Panc1 (cell line): ENCODE measurements around the gene CLCN1. TPM values are rescaled to one million over a fixed set of nuclear protein-coding genes. Genes with fewer than 3 reads are reported as not detected.

Source experiments
- ATAC-seq: fragments of 200-7000 bp; cut with Tn5 transposase; 2 replicates; pipeline ENCODE4 v1.9.1; 2020; ENCODE audit warnings: mild to moderate bottlenecking, moderate library complexity
- BruUV-seq: library from RNA; stranded (reverse); fragments of 400-500 nt; replicated peaks from 2 replicates; lab custom pipeline; 2021; lab: Mats Ljungman, UMichigan
- CTCF ChIA-PET: fragments of 300-600 bp; sonication (Branson Sonifier 250); formaldehyde crosslinking; loops from one replicate; lab custom pipeline; 2022; ENCODE audit warnings: antibody characterized with exemption; lab: Charles Lee
- POLR2A ChIA-PET: fragments of 300-600 bp; sonication (Branson Sonifier 250); formaldehyde crosslinking; loops from one replicate; lab custom pipeline; 2022; ENCODE audit warnings: antibody characterized with exemption; lab: Charles Lee
- DNase-seq: peaks from one replicate; pipeline ENCODE4 v3.0.0-alpha.2; 2010; ENCODE audit warnings: low read depth, low spot score
- H3K27ac ChIP-seq: 2 replicates; pipeline ENCODE4 v1.5.1; 2011; ENCODE audit warnings: mild to moderate bottlenecking, low read length, inconsistent platforms
- H3K27me3 ChIP-seq: fragments of 200-500 bp; sonication (Bioruptor generic); 2 replicates; pipeline ENCODE4 v1.6.0; 2014; ENCODE audit warnings: low read length, inconsistent platforms; ENCODE audit not compliant: control insufficient read depth, insufficient read depth
- H3K36me3 ChIP-seq: fragments of 200-500 bp; sonication (Bioruptor generic); 2 replicates; pipeline ENCODE4 v1.5.1; 2014; ENCODE audit warnings: inconsistent platforms, mild to moderate bottlenecking, low read length, moderate library complexity; ENCODE audit not compliant: control insufficient read depth, insufficient read depth
- H3K4me1 ChIP-seq: 2 replicates; pipeline ENCODE4 v1.5.1; 2011; ENCODE audit warnings: inconsistent platforms, mild to moderate bottlenecking, low read length, moderate library complexity; ENCODE audit not compliant: control insufficient read depth, insufficient read depth
- H3K4me3 ChIP-seq, 2 experiments: 2 replicates each; pipeline ENCODE4 v1.5.1; 2011 to 2012; ENCODE audit warnings: low read depth in 2 of 2, low read length in 2 of 2, mild to moderate bottlenecking in 2 of 2, inconsistent platforms in 1 of 2, moderate library complexity in 1 of 2
- H3K9me3 ChIP-seq: fragments of 200-500 bp; sonication (Bioruptor generic); 2 replicates; pipeline ENCODE4 v1.5.1; 2014; ENCODE audit warnings: low read depth, mild to moderate bottlenecking, inconsistent platforms, low read length, moderate library complexity; ENCODE audit not compliant: control insufficient read depth, insufficient read depth
- POLR2AphosphoS5 ChIP-seq: IDR thresholded peaks from 2 replicates; pipeline ENCODE4 v1.6.1; 2012; ENCODE audit warnings: mild to moderate bottlenecking, low read depth, low read length, moderate library complexity
- SIN3A ChIP-seq: IDR thresholded peaks from 2 replicates; pipeline ENCODE4 v1.6.1; 2012; ENCODE audit warnings: low read depth, mild to moderate bottlenecking, low read length, moderate library complexity, borderline replicate concordance; ENCODE audit not compliant: insufficient read depth
- TCF7L2 ChIP-seq: IDR thresholded peaks from 2 replicates; pipeline ENCODE4 v1.6.1; 2011; ENCODE audit warnings: mild to moderate bottlenecking, low read depth, low read length, inconsistent platforms
- in situ Hi-C: cut with HindIII; loops from 2 replicates; pipeline ENCODE4 v1.10.0; 2016; ENCODE audit warnings: low sequenced_read_pairs, low pct_unique_long_range_greater_than_20kb
- intact Hi-C: fragments of 100-400 bp; cut with micrococcal nuclease; formaldehyde crosslinking; loops from one replicate; pipeline ENCODE4 v1.10.0; 2022; ENCODE audit not compliant: unreplicated experiment
- total RNA-seq: library from RNA; stranded (reverse); gene quantifications from one replicate; pipeline ENCODE4 v1.2.1, GENCODE V29; 2021; ENCODE audit not compliant: unreplicated experiment
- TF ChIP-seq, protein P1 (sequence below), 2 experiments: IDR thresholded peaks; 2 replicates each; pipeline ENCODE4 v1.6.1; 2011 to 2012; ENCODE audit warnings: low read depth in 2 of 2, control low read depth in 1 of 2, low read length in 1 of 2, mild to moderate bottlenecking in 1 of 2, moderate library complexity in 1 of 2; ENCODE audit not compliant: insufficient read depth in 1 of 2
- TF ChIP-seq, protein P2 (sequence below): fragments of 450-650 bp; IDR thresholded peaks from 2 replicates; pipeline ENCODE4 v1.5.1; 2017; ENCODE audit warnings: mild to moderate bottlenecking

CLCN1 gene
- total RNA-seq, 1 experiment from 2014 or later = 0.15 TPM

DNA sequence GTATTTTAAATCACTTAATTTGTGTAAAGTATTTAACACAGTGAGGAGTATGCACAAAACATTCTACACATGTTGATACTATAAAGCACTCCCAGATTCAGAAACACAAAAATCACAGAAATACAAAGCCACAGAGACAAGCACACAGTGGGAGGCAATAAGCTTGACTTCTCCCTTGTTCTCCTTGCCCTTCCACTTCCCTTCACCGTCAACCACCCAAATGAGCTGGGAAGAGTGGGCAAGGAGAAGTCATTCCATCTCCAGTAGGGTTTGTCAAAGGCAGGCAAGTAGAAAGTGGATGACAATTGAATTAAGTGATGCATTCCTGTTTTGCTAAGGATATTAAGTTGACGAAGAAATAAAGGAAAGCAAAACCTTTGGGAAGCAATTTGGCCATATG lies 35.3 kb upstream of the CLCN1 start:
- ChIA-PET CTCF (no interaction called here), POLR2A (no interaction called here)
- in situ Hi-C loops = no loop called here
- intact Hi-C loops = no loop called here
- ATAC-seq (no peak), DNase-seq (no peak)
- TF ChIP-seq SIN3A (no peak), TCF7L2 (no peak), POLR2AphosphoS5 (no peak)
- TF ChIP-seq, protein P1, sequence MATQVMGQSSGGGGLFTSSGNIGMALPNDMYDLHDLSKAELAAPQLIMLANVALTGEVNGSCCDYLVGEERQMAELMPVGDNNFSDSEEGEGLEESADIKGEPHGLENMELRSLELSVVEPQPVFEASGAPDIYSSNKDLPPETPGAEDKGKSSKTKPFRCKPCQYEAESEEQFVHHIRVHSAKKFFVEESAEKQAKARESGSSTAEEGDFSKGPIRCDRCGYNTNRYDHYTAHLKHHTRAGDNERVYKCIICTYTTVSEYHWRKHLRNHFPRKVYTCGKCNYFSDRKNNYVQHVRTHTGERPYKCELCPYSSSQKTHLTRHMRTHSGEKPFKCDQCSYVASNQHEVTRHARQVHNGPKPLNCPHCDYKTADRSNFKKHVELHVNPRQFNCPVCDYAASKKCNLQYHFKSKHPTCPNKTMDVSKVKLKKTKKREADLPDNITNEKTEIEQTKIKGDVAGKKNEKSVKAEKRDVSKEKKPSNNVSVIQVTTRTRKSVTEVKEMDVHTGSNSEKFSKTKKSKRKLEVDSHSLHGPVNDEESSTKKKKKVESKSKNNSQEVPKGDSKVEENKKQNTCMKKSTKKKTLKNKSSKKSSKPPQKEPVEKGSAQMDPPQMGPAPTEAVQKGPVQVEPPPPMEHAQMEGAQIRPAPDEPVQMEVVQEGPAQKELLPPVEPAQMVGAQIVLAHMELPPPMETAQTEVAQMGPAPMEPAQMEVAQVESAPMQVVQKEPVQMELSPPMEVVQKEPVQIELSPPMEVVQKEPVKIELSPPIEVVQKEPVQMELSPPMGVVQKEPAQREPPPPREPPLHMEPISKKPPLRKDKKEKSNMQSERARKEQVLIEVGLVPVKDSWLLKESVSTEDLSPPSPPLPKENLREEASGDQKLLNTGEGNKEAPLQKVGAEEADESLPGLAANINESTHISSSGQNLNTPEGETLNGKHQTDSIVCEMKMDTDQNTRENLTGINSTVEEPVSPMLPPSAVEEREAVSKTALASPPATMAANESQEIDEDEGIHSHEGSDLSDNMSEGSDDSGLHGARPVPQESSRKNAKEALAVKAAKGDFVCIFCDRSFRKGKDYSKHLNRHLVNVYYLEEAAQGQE (IDR thresholded peaks at IDR 0.05; ENCODE audit: insufficient read depth in 1 of 2, low read depth in 2 of 2, low read length in 1 of 2) = no peak
- TF ChIP-seq, protein P2, sequence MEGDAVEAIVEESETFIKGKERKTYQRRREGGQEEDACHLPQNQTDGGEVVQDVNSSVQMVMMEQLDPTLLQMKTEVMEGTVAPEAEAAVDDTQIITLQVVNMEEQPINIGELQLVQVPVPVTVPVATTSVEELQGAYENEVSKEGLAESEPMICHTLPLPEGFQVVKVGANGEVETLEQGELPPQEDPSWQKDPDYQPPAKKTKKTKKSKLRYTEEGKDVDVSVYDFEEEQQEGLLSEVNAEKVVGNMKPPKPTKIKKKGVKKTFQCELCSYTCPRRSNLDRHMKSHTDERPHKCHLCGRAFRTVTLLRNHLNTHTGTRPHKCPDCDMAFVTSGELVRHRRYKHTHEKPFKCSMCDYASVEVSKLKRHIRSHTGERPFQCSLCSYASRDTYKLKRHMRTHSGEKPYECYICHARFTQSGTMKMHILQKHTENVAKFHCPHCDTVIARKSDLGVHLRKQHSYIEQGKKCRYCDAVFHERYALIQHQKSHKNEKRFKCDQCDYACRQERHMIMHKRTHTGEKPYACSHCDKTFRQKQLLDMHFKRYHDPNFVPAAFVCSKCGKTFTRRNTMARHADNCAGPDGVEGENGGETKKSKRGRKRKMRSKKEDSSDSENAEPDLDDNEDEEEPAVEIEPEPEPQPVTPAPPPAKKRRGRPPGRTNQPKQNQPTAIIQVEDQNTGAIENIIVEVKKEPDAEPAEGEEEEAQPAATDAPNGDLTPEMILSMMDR = no peak
- H3K4me3 ChIP-seq = no peak overlapping the region
- H3K4me1 ChIP-seq = peaks cover 18% of the 10 kb centered on the region
- H3K27ac ChIP-seq = no peak overlapping the region
- no TSS peak for BruUV-seq
- no peaks in the 10 kb centered on the region for H3K9me3 ChIP-seq
- H3K36me3 ChIP-seq = no peaks in the 10 kb centered on the region
- no peaks in the 10 kb centered on the region for H3K27me3 ChIP-seq

DNA sequence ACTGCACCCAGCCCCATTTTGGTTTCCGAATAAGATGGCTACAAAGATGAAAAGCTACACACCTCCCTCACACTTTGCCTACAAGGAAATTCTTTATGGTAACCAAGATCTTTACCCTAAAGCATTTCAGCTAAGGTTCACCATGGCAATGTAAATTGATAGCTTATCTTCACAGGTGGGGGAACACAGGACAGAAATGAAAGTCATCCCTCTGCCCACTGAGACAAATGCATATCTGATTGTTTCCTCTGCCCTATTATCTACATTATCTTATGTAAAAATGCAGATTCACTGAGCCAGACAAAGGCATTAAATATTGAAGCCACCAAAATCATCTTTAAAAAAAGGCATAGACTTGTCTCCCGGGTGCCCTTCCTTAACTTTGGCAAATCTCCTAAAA lies 34.4 kb upstream of the CLCN1 start:
- ATAC-seq (no peak), DNase-seq (no peak)
- intact Hi-C loops = no loop called here
- Histone ChIP-seq H3K27ac (no peak overlapping the region), H3K9me3 (no peaks in the 10 kb centered on the region), H3K27me3 (no peaks in the 10 kb centered on the region), H3K36me3 (no peaks in the 10 kb centered on the region), H3K4me3 (no peak overlapping the region), H3K4me1 (peaks cover 21% of the 10 kb centered on the region)
- in situ Hi-C loops = no loop called here
- POLR2A ChIA-PET = no interaction called here
- no peak for TF ChIP-seq TCF7L2
- TF ChIP-seq, protein P1 (IDR thresholded peaks at IDR 0.05; ENCODE audit: insufficient read depth in 1 of 2, low read depth in 2 of 2, low read length in 1 of 2) = no peak
- TF ChIP-seq POLR2AphosphoS5 = no peak
- no peak for TF ChIP-seq SIN3A
- TF ChIP-seq, protein P2 = no peak
- no TSS peak for BruUV-seq
- CTCF ChIA-PET = no interaction called here
